22Rv1 (cell line): ENCODE results near the gene SAE1.
A peak's percentile ranks its signal among the peaks of the same experiment; 100 is the strongest.

Experiments
- H3K27ac ChIP-seq: fragments of 450-650 bp; 2 replicates; pipeline ENCODE4 v1.5.1; 2017
- ZFX ChIP-seq: fragments of 450-650 bp; IDR thresholded peaks from 2 replicates; pipeline ENCODE4 v1.6.1; 2017; ENCODE audit warnings: antibody characterized with exemption, borderline replicate concordance
- TF ChIP-seq, protein P1 (sequence below): fragments of 450-650 bp; IDR thresholded peaks from 2 replicates; pipeline ENCODE4 v1.5.1; 2017; ENCODE audit warnings: mild to moderate bottlenecking

The SAE1 gene

DNA sequence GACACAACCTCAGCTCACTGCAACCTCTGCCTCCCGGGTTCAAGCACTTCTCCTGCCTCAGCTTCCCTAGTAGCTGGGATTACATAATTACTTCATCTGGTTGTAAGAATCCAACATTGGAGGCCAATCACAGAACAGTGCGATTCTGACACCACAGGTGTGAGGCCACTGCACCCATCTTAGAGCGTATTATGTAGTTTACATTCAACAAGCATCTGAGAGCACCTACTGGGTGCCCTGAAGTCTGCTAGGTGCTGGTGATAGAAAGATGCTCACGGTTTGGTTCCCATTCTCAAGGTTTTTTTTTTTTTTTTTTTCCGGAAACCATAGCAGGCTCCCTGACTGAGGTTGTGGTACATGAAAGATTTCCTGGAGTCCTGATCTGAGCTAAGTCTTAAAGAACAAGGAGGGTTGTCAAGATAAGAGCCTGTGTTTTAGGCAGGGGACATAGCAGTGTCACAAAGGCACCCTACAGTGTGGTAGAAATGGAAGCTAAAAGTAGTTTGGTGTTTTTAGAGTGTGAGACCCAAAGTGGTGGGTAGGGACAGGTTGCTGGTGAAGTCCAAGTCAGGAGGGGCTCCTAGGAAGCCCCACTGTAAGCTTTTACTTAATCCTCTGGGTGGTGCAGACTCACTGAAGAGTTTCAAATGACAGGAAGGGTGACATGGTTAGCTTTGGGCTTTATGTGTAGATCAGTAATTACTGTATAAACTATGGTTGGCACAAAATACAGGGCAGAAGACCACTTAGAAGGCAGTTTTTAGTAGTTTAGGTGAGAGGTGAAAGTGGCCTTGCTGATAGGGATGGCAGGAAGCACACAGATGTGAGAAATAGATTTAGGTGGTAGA is 15.2 kb downstream of the SAE1 start:
- H3K27ac ChIP-seq, result no peak overlapping the region
- no peak for TF ChIP-seq ZFX
- TF ChIP-seq, protein P1, sequence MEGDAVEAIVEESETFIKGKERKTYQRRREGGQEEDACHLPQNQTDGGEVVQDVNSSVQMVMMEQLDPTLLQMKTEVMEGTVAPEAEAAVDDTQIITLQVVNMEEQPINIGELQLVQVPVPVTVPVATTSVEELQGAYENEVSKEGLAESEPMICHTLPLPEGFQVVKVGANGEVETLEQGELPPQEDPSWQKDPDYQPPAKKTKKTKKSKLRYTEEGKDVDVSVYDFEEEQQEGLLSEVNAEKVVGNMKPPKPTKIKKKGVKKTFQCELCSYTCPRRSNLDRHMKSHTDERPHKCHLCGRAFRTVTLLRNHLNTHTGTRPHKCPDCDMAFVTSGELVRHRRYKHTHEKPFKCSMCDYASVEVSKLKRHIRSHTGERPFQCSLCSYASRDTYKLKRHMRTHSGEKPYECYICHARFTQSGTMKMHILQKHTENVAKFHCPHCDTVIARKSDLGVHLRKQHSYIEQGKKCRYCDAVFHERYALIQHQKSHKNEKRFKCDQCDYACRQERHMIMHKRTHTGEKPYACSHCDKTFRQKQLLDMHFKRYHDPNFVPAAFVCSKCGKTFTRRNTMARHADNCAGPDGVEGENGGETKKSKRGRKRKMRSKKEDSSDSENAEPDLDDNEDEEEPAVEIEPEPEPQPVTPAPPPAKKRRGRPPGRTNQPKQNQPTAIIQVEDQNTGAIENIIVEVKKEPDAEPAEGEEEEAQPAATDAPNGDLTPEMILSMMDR, result no peak

DNA sequence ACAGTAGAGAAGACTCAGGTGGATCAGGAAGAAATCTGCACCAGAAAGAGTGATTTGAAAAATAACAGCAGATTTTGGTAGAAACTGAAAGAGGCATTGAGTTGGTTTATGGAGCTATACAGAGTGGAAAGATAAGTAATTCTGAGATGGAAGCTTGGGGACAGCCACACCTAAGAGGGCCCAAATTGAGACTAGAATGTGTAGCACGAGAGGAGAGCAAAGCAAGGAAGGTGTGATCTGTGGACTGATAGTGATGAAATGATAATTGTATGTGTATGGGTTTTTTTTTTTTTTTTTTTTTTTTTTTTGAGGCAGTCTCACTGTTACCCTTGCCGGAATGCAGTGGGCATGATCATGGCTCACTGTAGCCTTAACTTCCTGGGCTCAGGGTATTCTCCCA is 16.3 kb downstream of the SAE1 start:
- no peak overlapping the region for H3K27ac ChIP-seq
- TF ChIP-seq, protein P1, result no peak
- TF ChIP-seq ZFX, result no peak

DNA sequence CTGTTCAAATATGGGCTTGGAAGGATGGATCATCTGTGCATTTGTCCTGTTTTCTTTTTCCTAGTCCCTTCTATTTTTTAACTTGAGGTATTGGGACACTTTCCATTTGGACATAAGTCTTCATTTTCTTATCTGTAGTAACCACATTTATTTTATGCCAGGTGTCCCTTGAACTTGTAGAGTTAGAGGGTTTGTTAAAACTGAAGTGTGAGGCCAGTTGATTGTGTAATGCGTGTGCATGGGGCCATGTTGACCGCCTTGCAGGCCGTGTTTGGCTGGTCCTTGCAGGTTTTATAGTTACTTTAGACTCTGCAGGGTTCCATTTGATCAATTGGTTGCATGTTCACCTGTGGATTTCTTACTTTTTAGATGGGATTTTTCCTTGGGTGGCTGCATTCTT is 21.0 kb downstream of the SAE1 start:
- TF ChIP-seq, protein P1, result no peak
- no peak for TF ChIP-seq ZFX
- H3K27ac ChIP-seq, result peak overlapping the region; percentile 85

- TF ChIP-seq, protein P1, result no peak
- no peak for TF ChIP-seq ZFX
- H3K27ac ChIP-seq, result peak overlapping the region; percentile 85
These were observed 21.6 kb downstream of the SAE1 start for GRCh38 chr19:47152205-47152604.

GRCh38 chr19:47152632-47153031 is 22.0 kb downstream of the SAE1 start:
- H3K27ac ChIP-seq, result peak overlapping the region; percentile 85

DNA sequence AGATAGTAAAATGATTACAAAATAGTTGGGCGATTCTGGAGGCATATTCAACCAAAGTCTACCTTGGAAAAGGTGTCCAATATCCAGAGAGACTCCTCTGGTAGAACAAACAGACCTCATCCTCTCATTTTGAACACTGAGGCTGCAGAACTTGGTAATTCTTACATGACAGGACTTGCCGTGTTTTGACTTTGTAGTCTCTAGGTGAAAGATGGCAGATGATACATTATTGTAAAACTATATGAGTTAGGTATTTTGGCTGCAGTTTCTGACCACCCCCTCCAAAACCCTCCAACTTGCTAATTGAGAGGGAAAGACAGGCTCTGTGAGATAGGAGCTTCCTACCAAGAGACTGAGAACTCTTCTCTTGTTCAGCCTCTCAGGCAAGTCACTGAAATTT is 22.6 kb downstream of the SAE1 start:
- TF ChIP-seq, protein P1, result no peak
- TF ChIP-seq ZFX, result no peak
- H3K27ac ChIP-seq, result peak overlapping the region; percentile 85

More at GRCh38 chr19:47152632-47153031, 22.0 kb downstream of the SAE1 start:
- TF ChIP-seq ZFX, result no peak
- TF ChIP-seq, protein P1, result no peak

GRCh38 chr19:47155148-47155547 is 24.5 kb downstream of the SAE1 start:
- H3K27ac ChIP-seq, result 0 out of 2 replicates have a peak overlapping the region, but pooled peaks have one; percentile 85
- TF ChIP-seq, protein P1, result no peak
- no peak for TF ChIP-seq ZFX
